Neural cell (in vitro differentiated cells): ENCODE measurements around the gene KYAT1. TPM values are rescaled to one million over a fixed set of nuclear protein-coding genes. Genes with fewer than 3 reads are reported as not detected.

Experiments
- H2AFZ ChIP-seq: fragments of 200-600, 300-800 bp; sonication (generic), shearing (Covaris generic); 2 replicates; pipeline ENCODE4 v1.6.0; 2014; ENCODE audit warnings: low read depth, mild to moderate bottlenecking, antibody characterized with exemption, low read length, moderate library complexity
- H3F3A ChIP-seq: fragments of 200-600 bp; shearing (Covaris generic); 2 replicates; pipeline ENCODE4 v1.6.1; 2016; ENCODE audit warnings: mild to moderate bottlenecking, moderate library complexity, mixed read lengths, antibody characterized with exemption, low read length; ENCODE audit not compliant: insufficient read depth, poor library complexity, severe bottlenecking
- H3K27ac ChIP-seq: fragments of 200-600, 300-800 bp; sonication (generic), shearing (Covaris generic); 2 replicates; pipeline ENCODE4 v1.5.1; 2014; ENCODE audit warnings: mild to moderate bottlenecking, low read length, moderate library complexity
- H3K27me3 ChIP-seq: fragments of 300-800, 200-600 bp; sonication (generic), shearing (Covaris generic); 2 replicates; pipeline ENCODE4 v1.6.0; 2014; ENCODE audit warnings: mild to moderate bottlenecking, low read depth, low read length, moderate library complexity; ENCODE audit not compliant: insufficient read depth
- H3K36me3 ChIP-seq: fragments of 300-800, 200-600 bp; sonication (generic), shearing (Covaris generic); 2 replicates; pipeline ENCODE4 v1.5.1; 2014; ENCODE audit warnings: mild to moderate bottlenecking, antibody characterized with exemption, low read length, moderate library complexity; ENCODE audit not compliant: insufficient read depth
- H3K4me2 ChIP-seq: fragments of 300-800, 200-600 bp; sonication (generic), shearing (Covaris generic); 2 replicates; pipeline ENCODE4 v1.6.0; 2014; ENCODE audit warnings: mild to moderate bottlenecking, low read length
- H3K4me3 ChIP-seq: fragments of 300-800, 200-600 bp; sonication (generic), shearing (Covaris generic); 2 replicates; pipeline ENCODE4 v1.5.1; 2014; ENCODE audit warnings: mild to moderate bottlenecking, low read length, moderate library complexity
- H3K79me2 ChIP-seq: fragments of 200-600 bp; shearing (Covaris generic); replicated peaks from 2 replicates; pipeline ENCODE4 v1.6.0; 2014; ENCODE audit warnings: mild to moderate bottlenecking, low read length, moderate library complexity; ENCODE audit not compliant: insufficient read depth
- H3K9ac ChIP-seq: fragments of 300-800, 200-600 bp; sonication (generic), shearing (Covaris generic); 2 replicates; pipeline ENCODE4 v1.6.1; 2016; ENCODE audit warnings: mild to moderate bottlenecking, low read length, mixed read lengths
- H3K9me2 ChIP-seq: fragments of 200-600 bp; shearing (Covaris generic); 2 replicates; pipeline ENCODE4 v1.6.1; 2016; ENCODE audit warnings: mild to moderate bottlenecking, low read length, mixed read lengths; ENCODE audit not compliant: insufficient read depth
- H3K9me3 ChIP-seq: fragments of 200-600, 300-800 bp; sonication (generic), shearing (Covaris generic); 2 replicates; pipeline ENCODE4 v1.6.1; 2016; ENCODE audit warnings: mild to moderate bottlenecking, mixed run types, low read length, moderate library complexity, mixed read lengths
- H4K20me1 ChIP-seq: fragments of 200-600 bp; shearing (Covaris generic); 2 replicates; pipeline ENCODE4 v1.6.1; 2016; ENCODE audit warnings: mild to moderate bottlenecking, mixed run types; ENCODE audit not compliant: insufficient read depth
- EP300 ChIP-seq: fragments of 450-650 bp; conservative IDR thresholded peaks from 2 replicates; pipeline ENCODE4 v1.6.1; 2014; ENCODE audit warnings: antibody characterized with exemption, mild to moderate bottlenecking, moderate library complexity; ENCODE audit not compliant: poor library complexity, severe bottlenecking
- EZH2 ChIP-seq: fragments of 200-600, 300-800 bp; shearing (Covaris generic), sonication (generic); IDR thresholded peaks from 2 replicates; pipeline ENCODE4 v1.6.1; 2014; ENCODE audit warnings: antibody characterized with exemption, low read length, borderline replicate concordance, mild to moderate bottlenecking; ENCODE audit not compliant: insufficient read depth, poor library complexity, severe bottlenecking
- MXI1 ChIP-seq: fragments of 450-650 bp; conservative IDR thresholded peaks from 2 replicates; pipeline ENCODE4 v1.6.1; 2014; ENCODE audit warnings: antibody characterized with exemption, mild to moderate bottlenecking; ENCODE audit not compliant: poor library complexity, severe bottlenecking
- POLR2AphosphoS5 ChIP-seq: IDR thresholded peaks from 2 replicates; pipeline ENCODE4 v1.6.1; 2012
- RAD21 ChIP-seq: fragments of 450-650 bp; conservative IDR thresholded peaks from 2 replicates; pipeline ENCODE4 v1.6.1; 2014; ENCODE audit warnings: antibody characterized with exemption, mild to moderate bottlenecking, moderate library complexity
- SMC3 ChIP-seq: fragments of 450-650 bp; conservative IDR thresholded peaks from 2 replicates; pipeline ENCODE4 v1.6.1; 2014; ENCODE audit warnings: antibody characterized with exemption, mild to moderate bottlenecking, moderate library complexity; ENCODE audit not compliant: poor library complexity
- TAF1 ChIP-seq: IDR thresholded peaks from 2 replicates; pipeline ENCODE4 v1.6.1; 2012; ENCODE audit warnings: low read depth
- polyA plus RNA-seq: library from polyadenylated mRNA; depleted of rRNA; stranded (reverse); fragments of >200 nt; gene quantifications from 2 replicates; pipeline ENCODE4 v1.2.3, GENCODE V29; 2014
- TF ChIP-seq, protein P1 (sequence below): fragments of 450-650 bp; IDR thresholded peaks from 2 replicates; pipeline ENCODE4 v1.5.1; 2014; ENCODE audit warnings: antibody characterized with exemption, mild to moderate bottlenecking, moderate library complexity; ENCODE audit not compliant: poor library complexity, severe bottlenecking
- TF ChIP-seq, protein P2 (sequence below): IDR thresholded peaks from 2 replicates; pipeline ENCODE4 v1.6.1; 2012; ENCODE audit warnings: borderline replicate concordance

Gene KYAT1
- polyA plus RNA-seq, 1 donor from 2014 or later, result 22.6 TPM

DNA sequence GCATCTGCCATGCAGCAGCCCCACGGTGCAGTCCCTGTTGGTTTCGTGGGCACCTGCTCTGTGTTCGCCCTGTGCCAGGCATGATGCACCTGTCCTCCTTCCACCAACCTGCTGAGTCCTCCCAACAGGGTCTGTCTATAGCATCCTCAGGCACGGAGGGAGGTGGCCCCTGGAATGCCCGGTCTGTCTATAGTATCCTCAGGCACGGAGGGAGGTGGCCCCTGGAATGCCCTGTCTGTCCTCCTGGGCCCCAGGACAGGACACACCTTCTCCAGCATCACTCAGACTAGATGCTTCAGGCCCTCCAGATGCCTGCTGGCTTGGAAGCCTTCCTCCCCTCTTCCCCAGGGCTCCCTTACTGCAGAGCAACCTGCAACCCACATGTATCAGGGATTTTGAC is 29.2 kb upstream of the KYAT1 start:
- Histone ChIP-seq H3F3A (no peaks in the 10 kb centered on the region), H3K27me3 (no peaks in the 10 kb centered on the region), H3K9me2 (no peaks in the 10 kb centered on the region), H3K9me3 (no peaks in the 10 kb centered on the region), H3K27ac (no peak overlapping the region), H3K4me2 (no peak overlapping the region), H3K79me2 (peaks cover 4% of the 10 kb centered on the region), H4K20me1 (no peaks in the 10 kb centered on the region), H3K36me3 (peaks cover 6% of the 10 kb centered on the region), H3K4me3 (no peak overlapping the region), H3K9ac (no peak overlapping the region), H2AFZ (no peak overlapping the region)
- TF ChIP-seq, protein P1, sequence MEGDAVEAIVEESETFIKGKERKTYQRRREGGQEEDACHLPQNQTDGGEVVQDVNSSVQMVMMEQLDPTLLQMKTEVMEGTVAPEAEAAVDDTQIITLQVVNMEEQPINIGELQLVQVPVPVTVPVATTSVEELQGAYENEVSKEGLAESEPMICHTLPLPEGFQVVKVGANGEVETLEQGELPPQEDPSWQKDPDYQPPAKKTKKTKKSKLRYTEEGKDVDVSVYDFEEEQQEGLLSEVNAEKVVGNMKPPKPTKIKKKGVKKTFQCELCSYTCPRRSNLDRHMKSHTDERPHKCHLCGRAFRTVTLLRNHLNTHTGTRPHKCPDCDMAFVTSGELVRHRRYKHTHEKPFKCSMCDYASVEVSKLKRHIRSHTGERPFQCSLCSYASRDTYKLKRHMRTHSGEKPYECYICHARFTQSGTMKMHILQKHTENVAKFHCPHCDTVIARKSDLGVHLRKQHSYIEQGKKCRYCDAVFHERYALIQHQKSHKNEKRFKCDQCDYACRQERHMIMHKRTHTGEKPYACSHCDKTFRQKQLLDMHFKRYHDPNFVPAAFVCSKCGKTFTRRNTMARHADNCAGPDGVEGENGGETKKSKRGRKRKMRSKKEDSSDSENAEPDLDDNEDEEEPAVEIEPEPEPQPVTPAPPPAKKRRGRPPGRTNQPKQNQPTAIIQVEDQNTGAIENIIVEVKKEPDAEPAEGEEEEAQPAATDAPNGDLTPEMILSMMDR, result no peak
- TF ChIP-seq POLR2AphosphoS5, result no peak
- TF ChIP-seq EZH2, result no peak
- no peak for TF ChIP-seq EP300
- TF ChIP-seq, protein P2, sequence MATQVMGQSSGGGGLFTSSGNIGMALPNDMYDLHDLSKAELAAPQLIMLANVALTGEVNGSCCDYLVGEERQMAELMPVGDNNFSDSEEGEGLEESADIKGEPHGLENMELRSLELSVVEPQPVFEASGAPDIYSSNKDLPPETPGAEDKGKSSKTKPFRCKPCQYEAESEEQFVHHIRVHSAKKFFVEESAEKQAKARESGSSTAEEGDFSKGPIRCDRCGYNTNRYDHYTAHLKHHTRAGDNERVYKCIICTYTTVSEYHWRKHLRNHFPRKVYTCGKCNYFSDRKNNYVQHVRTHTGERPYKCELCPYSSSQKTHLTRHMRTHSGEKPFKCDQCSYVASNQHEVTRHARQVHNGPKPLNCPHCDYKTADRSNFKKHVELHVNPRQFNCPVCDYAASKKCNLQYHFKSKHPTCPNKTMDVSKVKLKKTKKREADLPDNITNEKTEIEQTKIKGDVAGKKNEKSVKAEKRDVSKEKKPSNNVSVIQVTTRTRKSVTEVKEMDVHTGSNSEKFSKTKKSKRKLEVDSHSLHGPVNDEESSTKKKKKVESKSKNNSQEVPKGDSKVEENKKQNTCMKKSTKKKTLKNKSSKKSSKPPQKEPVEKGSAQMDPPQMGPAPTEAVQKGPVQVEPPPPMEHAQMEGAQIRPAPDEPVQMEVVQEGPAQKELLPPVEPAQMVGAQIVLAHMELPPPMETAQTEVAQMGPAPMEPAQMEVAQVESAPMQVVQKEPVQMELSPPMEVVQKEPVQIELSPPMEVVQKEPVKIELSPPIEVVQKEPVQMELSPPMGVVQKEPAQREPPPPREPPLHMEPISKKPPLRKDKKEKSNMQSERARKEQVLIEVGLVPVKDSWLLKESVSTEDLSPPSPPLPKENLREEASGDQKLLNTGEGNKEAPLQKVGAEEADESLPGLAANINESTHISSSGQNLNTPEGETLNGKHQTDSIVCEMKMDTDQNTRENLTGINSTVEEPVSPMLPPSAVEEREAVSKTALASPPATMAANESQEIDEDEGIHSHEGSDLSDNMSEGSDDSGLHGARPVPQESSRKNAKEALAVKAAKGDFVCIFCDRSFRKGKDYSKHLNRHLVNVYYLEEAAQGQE, result no peak
- TF ChIP-seq RAD21, result no peak

DNA sequence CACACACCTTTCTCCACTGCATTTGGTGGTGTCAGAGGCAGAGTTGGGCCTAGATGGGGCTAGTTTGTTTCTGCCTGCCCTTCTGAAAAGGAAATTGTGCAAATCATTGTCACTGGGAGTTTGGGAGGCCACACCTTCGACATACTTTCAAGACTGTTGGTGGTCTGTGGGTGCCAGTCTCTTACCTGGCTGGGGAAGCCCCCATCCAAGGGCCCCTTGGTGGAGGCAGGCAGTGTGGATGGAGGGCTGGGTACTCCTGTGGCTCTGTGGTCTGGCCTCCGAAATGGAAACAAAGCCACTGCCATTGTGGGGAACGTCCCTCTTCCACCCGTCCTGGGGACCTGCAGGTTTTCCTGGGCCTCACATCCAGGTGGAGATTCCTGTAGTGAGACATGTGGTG is 28.1 kb upstream of the KYAT1 start:
- H4K20me1 ChIP-seq, result no peaks in the 10 kb centered on the region
- peaks cover 6% of the 10 kb centered on the region for H3K36me3 ChIP-seq
- H3K27me3 ChIP-seq, result no peaks in the 10 kb centered on the region
- H3K27ac ChIP-seq, result no peak overlapping the region
- H3K4me3 ChIP-seq, result no peak overlapping the region
- H3F3A ChIP-seq, result no peaks in the 10 kb centered on the region
- H2AFZ ChIP-seq, result no peak overlapping the region
- H3K79me2 ChIP-seq, result peaks cover 4% of the 10 kb centered on the region
- TF ChIP-seq, protein P1, result no peak
- no peak for TF ChIP-seq SMC3
- TF ChIP-seq EP300, result no peak
- TF ChIP-seq TAF1, result no peak
- no peak for TF ChIP-seq EZH2
- no peak for TF ChIP-seq POLR2AphosphoS5
- no peak for TF ChIP-seq RAD21
- TF ChIP-seq, protein P2, result no peak
- TF ChIP-seq MXI1, result no peak
- no peak overlapping the region for H3K9ac ChIP-seq
- no peaks in the 10 kb centered on the region for H3K9me2 ChIP-seq
- H3K9me3 ChIP-seq, result no peaks in the 10 kb centered on the region
- no peak overlapping the region for H3K4me2 ChIP-seq
